CD4-positive, alpha-beta T cell treated with Interleukin-15 for 1 hour (primary cell): ENCODE measurements around the gene INSL4.

ENCODE experiments used
- DNase-seq: peaks from one replicate; pipeline ENCODE4 v3.0.0-alpha.2; 2020

The INSL4 gene

GRCh38 chr9:5231212-5231611 lies at the start of gene INSL4:
INSL4 (plus strand) TSS chr9:5231419; CDS start chr9:5231524, 105 bp downstream.
- no peak for DNase-seq

GRCh38 chr9:5184776-5185175 lies 46.4 kb upstream of the INSL4 start:
- no peak for DNase-seq

- DNase-seq, result no peak
Measured at GRCh38 chr9:5185220-5185840, 45.9 kb upstream of the INSL4 start, which contains the start of gene INSL6. INSL6 (minus strand) TSS chr9:5185639; CDS start chr9:5185602, 37 bp downstream.

GRCh38 chr9:5186416-5187169 lies 44.6 kb upstream of the INSL4 start:
- DNase-seq, result peak; percentile 68

- DNase-seq, result no peak
Measured at GRCh38 chr9:5188060-5188984, 42.9 kb upstream of the INSL4 start.

GRCh38 chr9:5191985-5192384 lies 39.2 kb upstream of the INSL4 start:
- no peak for DNase-seq

GRCh38 chr9:5193345-5193744 lies 37.9 kb upstream of the INSL4 start:
- no peak for DNase-seq

- DNase-seq, result no peak
Measured at GRCh38 chr9:5195463-5195862, 35.8 kb upstream of the INSL4 start.

- no peak for DNase-seq
Measured at GRCh38 chr9:5205071-5205470, 26.1 kb upstream of the INSL4 start.

- no peak for DNase-seq
Measured at GRCh38 chr9:5230554-5230953, 665 bp upstream of the INSL4 start.

GRCh38 chr9:5263351-5264218 lies 32.4 kb downstream of the INSL4 start:
- no peak for DNase-seq

GRCh38 chr9:5264219-5264595 lies 33.0 kb downstream of the INSL4 start:
- DNase-seq, result no peak

- DNase-seq, result no peak
Measured at GRCh38 chr9:5265939-5266338, 34.7 kb downstream of the INSL4 start.

- DNase-seq, result no peak
Measured at GRCh38 chr9:5269249-5269715, 38.1 kb downstream of the INSL4 start.

- DNase-seq, result no peak
Measured at GRCh38 chr9:5274770-5275169, 43.6 kb downstream of the INSL4 start.

GRCh38 chr9:5278486-5278885 lies 47.3 kb downstream of the INSL4 start:
- no peak for DNase-seq
